ENCODE data around the gene KCTD10. TPM values are rescaled to one million over a fixed set of nuclear protein-coding genes. Genes with fewer than 3 reads are reported as not detected.
A peak's percentile ranks its signal among the peaks of the same experiment; 100 is the strongest.
"Not testable (repeated sequence)": the region's sequence is repeated elsewhere in the genome, so short reads cannot be mapped to it uniquely, and the experiment has no call there.

Gene KCTD10
- total RNA-seq, 1 experiment from 2014 or later, result 45.9 TPM

- Histone ChIP-seq H4K20me1 (ENCODE audit: insufficient read depth) (no peaks in the 10 kb centered on the region), H2AFZ (peak overlapping the region; percentile 41; the same call in 1 of the 2 replicates), H3K79me2 (ENCODE audit: low read depth) (no peaks in the 10 kb centered on the region), H3F3A (ENCODE audit: insufficient read depth, low read depth) (no peaks in the 10 kb centered on the region), H3K4me3 (no peak overlapping the region), H3K9me3 (ENCODE audit: insufficient read depth, low read depth) (no peaks in the 10 kb centered on the region), H3K9me2 (ENCODE audit: insufficient read depth) (no peaks in the 10 kb centered on the region), H3K36me3 (ENCODE audit: low read depth) (no peaks in the 10 kb centered on the region), H3K27ac (no peak overlapping the region), H3K4me1 (replicated peaks; ENCODE audit: insufficient read depth) (peaks cover 19% of the 10 kb centered on the region), H3K27me3 (ENCODE audit: insufficient read depth, low read depth) (no peaks in the 10 kb centered on the region), H3K4me2 (peak overlapping the region; percentile 49)
- TF ChIP-seq EZH2 (IDR thresholded peaks at IDR 0.05; ENCODE audit: low read depth) (no peak), CTCF (conservative IDR thresholded peaks at IDR 0.05) (no peak)
- intact Hi-C loops (cut with micrococcal nuclease; ENCODE audit: unreplicated experiment), result loop anchor here (1.0 to 2.0 kb wide), 3 partner anchors 30 to 86 kb away; partner anchors contain the start of genes KCTD10 and UBE3B
- CTCF ChIA-PET, result interaction anchor here (0.6 to 1.7 kb wide), 4 partner anchors 31 to 343 kb away, joined by 3 to 10 read pairs (median 4); partner anchors contain the start of genes KCTD10 and UBE3B
- no TSS peak for BruUV-seq (replicated peaks)
- POLR2A ChIA-PET (ENCODE audit: unreplicated experiment), result interaction anchor here (0.6 kb wide), 1 partner anchor 617 kb away, joined by 10 read pairs; no protein-coding TSS in a partner anchor
- DNase-seq, result peak in 1 of 2 experiments; percentile 40
Measured at GRCh38 chr12:109432431-109432830, 44.7 kb downstream of the KCTD10 start.

GRCh38 chr12:109430244-109430643, 46.9 kb downstream of the KCTD10 start:
- POLR2A ChIA-PET (ENCODE audit: unreplicated experiment), result no interaction called here
- CTCF ChIA-PET, result no interaction called here

GRCh38 chr12:109428804-109429203, 48.3 kb downstream of the KCTD10 start:
- peaks cover 16% of the 10 kb centered on the region; the same call in 1 of the 2 replicates for H3K27me3 ChIP-seq (ENCODE audit: insufficient read depth, low read depth)
- not testable (repeated sequence) for H3K9me3 ChIP-seq (ENCODE audit: insufficient read depth, low read depth); H3K79me2 ChIP-seq (ENCODE audit: low read depth); DNase-seq; BruUV-seq (replicated peaks); H3K27ac ChIP-seq; H4K20me1 ChIP-seq (ENCODE audit: insufficient read depth); H2AFZ ChIP-seq; H3K4me1 ChIP-seq (replicated peaks; ENCODE audit: insufficient read depth); H3F3A ChIP-seq (ENCODE audit: insufficient read depth, low read depth); H3K36me3 ChIP-seq (ENCODE audit: low read depth); H3K9me2 ChIP-seq (ENCODE audit: insufficient read depth); H3K4me2 ChIP-seq; H3K4me3 ChIP-seq
- POLR2A ChIA-PET (ENCODE audit: unreplicated experiment), result interaction anchor here (0.6 kb wide), 1 partner anchor 95 kb away, joined by 3 read pairs; no protein-coding TSS in a partner anchor
- CTCF ChIA-PET, result interaction anchor here (0.9 to 1.1 kb wide), 2 partner anchors 34 to 344 kb away, joined by 7 to 12 read pairs; no protein-coding TSS in a partner anchor
- intact Hi-C loops (cut with micrococcal nuclease; ENCODE audit: unreplicated experiment), result loop anchor here (1.0 kb wide), 1 partner anchor 346 kb away; no protein-coding TSS in a partner anchor

More at GRCh38 chr12:109430244-109430643, 46.9 kb downstream of the KCTD10 start:
- no peaks in the 10 kb centered on the region for H3K9me3 ChIP-seq (ENCODE audit: insufficient read depth, low read depth)
- intact Hi-C loops (cut with micrococcal nuclease; ENCODE audit: unreplicated experiment), result no loop called here
- H3F3A ChIP-seq (ENCODE audit: insufficient read depth, low read depth), result no peaks in the 10 kb centered on the region
- H3K27ac ChIP-seq, result no peak overlapping the region
- no peak overlapping the region for H3K4me2 ChIP-seq
- H3K4me1 ChIP-seq (replicated peaks; ENCODE audit: insufficient read depth), result peaks cover 8% of the 10 kb centered on the region
- TF ChIP-seq EZH2 (IDR thresholded peaks at IDR 0.05; ENCODE audit: low read depth) (no peak), CTCF (conservative IDR thresholded peaks at IDR 0.05) (no peak)
- no peaks in the 10 kb centered on the region for H4K20me1 ChIP-seq (ENCODE audit: insufficient read depth)
- no peaks in the 10 kb centered on the region for H3K36me3 ChIP-seq (ENCODE audit: low read depth)
- no peak overlapping the region for H3K4me3 ChIP-seq
- no peak for DNase-seq
- no TSS peak for BruUV-seq (replicated peaks)
- H3K79me2 ChIP-seq (ENCODE audit: low read depth), result no peaks in the 10 kb centered on the region
- H2AFZ ChIP-seq, result no peak overlapping the region
- H3K27me3 ChIP-seq (ENCODE audit: insufficient read depth, low read depth), result peaks cover 5% of the 10 kb centered on the region; the same call in 1 of the 2 replicates
- H3K9me2 ChIP-seq (ENCODE audit: insufficient read depth), result no peaks in the 10 kb centered on the region

All from PC-9 (cell line).